Rectal smooth muscle tissue (tissue), 1 donor: ENCODE results near the gene ATP7B.

ENCODE experiments used
- H3K27ac ChIP-seq: one replicate; pipeline ENCODE4 v1.7.0; 2013; ENCODE audit warnings: low read depth, low read length, inconsistent platforms
- H3K27me3 ChIP-seq: one replicate; pipeline ENCODE4 v1.7.0; 2013; ENCODE audit warnings: low read length; ENCODE audit not compliant: control insufficient read depth, insufficient read depth
- H3K36me3 ChIP-seq: one replicate; pipeline ENCODE4 v1.7.0; 2013; ENCODE audit warnings: low read length; ENCODE audit not compliant: control insufficient read depth, insufficient read depth
- H3K4me1 ChIP-seq: one replicate; pipeline ENCODE4 v1.7.0; 2013; ENCODE audit warnings: low read length; ENCODE audit not compliant: control insufficient read depth, insufficient read depth
- H3K4me3 ChIP-seq: one replicate; pipeline ENCODE4 v1.7.0; 2013; ENCODE audit warnings: low read length
- H3K9ac ChIP-seq: one replicate; pipeline ENCODE4 v1.7.0; 2013; ENCODE audit warnings: low read length

Gene ATP7B

GRCh38 chr13:51907040-51907732 lies 104.1 kb downstream of the ATP7B start:
- Histone ChIP-seq H3K27me3 (no peaks in the 10 kb centered on the region), H3K27ac (no peak overlapping the region), H3K4me3 (no peak overlapping the region), H3K9ac (no peak overlapping the region), H3K4me1 (no peaks in the 10 kb centered on the region), H3K36me3 (no peaks in the 10 kb centered on the region)

DNA sequence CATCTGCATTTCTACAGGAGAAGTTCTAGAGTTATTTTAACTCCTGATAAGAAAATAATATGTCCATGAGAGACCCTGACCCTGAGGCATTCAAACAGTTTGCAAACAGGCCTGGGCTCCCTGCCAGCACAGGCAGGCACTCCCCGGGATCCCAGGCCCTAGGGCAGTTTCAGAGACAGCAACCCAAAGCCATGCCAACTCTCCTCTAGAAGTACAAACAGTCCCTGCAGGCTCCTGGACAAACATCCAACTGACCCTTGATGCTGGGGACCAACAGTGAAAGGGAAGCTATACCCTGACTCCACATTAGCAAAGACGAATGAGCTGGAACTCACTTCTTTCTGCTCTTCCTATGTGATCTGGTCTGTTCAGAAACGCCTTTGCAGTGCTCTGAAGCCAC lies 104.7 kb downstream of the ATP7B start:
- Histone ChIP-seq H3K4me3 (no peak overlapping the region), H3K4me1 (no peaks in the 10 kb centered on the region), H3K27me3 (no peaks in the 10 kb centered on the region), H3K36me3 (no peaks in the 10 kb centered on the region), H3K27ac (no peak overlapping the region), H3K9ac (no peak overlapping the region)

DNA sequence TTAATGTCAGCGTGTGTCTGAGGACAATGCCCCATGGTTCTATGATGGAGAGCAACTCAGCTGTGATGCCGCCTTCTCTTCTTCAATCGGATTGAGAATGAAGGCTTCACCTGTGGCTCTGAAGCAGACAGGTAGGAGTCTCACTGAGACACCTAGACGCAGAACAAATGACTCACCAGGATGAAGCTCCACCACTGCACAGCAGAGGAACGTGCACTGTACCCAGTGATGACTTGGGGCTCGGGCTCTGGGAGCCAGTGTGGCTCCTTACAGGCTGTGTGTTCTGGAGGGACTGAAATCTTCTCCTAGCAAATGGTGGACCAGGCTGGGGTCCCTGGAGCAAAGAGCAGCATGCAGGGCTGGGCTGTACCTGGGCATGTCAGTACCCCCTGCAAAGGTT lies 105.5 kb downstream of the ATP7B start:
- H3K36me3 ChIP-seq, result no peaks in the 10 kb centered on the region
- no peaks in the 10 kb centered on the region for H3K27me3 ChIP-seq
- no peak overlapping the region for H3K27ac ChIP-seq
- H3K4me3 ChIP-seq, result no peak overlapping the region
- H3K9ac ChIP-seq, result no peak overlapping the region
- H3K4me1 ChIP-seq, result no peaks in the 10 kb centered on the region

GRCh38 chr13:51902776-51903175 lies 108.5 kb downstream of the ATP7B start:
- H3K4me1 ChIP-seq, result no peaks in the 10 kb centered on the region
- no peak overlapping the region for H3K27ac ChIP-seq
- H3K9ac ChIP-seq, result no peak overlapping the region
- no peaks in the 10 kb centered on the region for H3K27me3 ChIP-seq
- H3K4me3 ChIP-seq, result no peak overlapping the region
- H3K36me3 ChIP-seq, result no peaks in the 10 kb centered on the region

DNA sequence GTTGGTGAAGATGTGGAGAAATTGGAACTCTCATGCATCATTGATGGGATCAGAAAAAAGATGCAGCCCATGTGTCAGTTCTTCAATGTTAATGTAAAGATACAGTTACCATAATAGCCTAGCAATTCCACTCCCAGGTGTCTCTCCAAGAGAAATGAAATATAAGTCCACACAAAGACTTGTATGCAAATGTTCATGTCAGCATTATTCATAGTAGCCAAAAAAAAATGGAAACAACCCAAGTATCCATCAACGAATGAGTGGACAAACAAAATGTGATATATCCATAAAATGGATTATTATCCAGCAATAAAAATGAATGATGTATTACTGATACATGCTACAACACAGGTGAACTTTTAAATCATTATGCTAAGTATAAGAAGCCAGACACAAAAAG lies 110.8 kb downstream of the ATP7B start:
- H3K27ac ChIP-seq, result no peak overlapping the region
- no peaks in the 10 kb centered on the region for H3K27me3 ChIP-seq
- H3K9ac ChIP-seq, result no peak overlapping the region
- no peaks in the 10 kb centered on the region for H3K4me1 ChIP-seq
- no peaks in the 10 kb centered on the region for H3K36me3 ChIP-seq
- H3K4me3 ChIP-seq, result no peak overlapping the region

DNA sequence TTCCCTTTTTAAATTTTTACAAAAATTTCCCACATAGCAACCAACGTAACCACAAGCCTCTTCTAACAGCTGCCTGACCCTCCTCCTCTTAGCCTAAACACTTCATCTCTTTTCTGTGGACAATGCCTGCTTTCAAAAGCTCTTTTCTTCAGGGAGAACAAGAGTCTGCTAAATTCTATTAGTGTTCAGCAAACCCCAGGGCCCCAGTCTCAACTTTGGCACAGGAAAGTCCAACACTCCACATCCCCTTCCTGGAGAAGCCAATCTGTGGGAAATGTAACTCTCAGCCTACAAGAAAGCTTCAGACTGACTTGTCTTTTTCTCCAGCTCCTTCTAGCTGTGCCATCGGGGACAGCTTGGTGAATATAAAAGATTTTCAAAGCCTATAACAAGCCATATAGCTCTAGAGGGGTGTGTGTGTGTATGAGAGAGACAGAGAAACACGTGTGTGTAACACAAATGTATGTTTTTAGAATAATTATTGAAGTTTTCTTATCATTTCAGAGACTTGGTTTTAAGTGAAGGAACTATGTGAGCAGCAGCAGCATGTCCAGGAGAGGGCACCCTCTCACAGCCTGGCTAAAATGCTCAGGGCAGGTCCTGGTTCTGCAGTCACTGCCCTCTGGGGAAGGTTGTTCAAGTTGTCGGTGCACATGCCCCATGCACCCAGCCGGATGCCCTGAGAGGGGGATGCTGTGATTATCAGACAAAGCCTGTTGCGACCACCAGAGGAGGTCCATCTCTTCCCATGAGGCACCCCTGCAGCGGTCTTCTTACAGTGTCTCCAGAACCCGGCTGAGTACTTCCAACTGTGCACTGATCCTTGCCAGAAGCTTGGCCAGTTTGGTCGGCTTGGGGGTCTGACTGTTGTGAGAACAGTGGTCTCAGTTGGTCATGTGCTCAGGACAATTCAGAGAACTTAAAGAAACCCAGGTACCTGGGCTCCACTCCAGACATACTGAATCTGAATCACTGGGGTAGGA lies 115.1 kb downstream of the ATP7B start:
- Histone ChIP-seq H3K36me3 (no peaks in the 10 kb centered on the region), H3K4me1 (no peaks in the 10 kb centered on the region), H3K4me3 (no peak overlapping the region), H3K27me3 (no peaks in the 10 kb centered on the region), H3K27ac (no peak overlapping the region), H3K9ac (no peak overlapping the region)

DNA sequence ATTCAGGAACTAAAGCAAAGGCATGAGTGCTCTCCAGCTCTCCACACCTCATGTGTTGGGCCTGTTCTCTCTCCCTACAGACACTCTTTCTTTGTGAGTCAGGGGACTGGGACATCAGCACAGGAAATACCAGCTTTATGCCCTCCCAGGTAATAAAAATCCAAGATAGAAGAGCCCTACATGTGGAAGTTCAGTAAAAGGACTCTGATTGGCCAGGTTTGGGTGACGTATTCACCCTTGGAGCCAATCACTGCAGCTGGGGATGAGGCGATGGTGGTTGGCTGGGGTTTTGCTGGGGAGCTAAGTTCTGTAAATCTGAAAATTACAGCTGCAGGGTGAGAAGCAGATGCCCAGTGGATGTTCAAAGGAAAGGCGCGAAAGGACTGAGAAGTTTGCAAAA lies 117.0 kb downstream of the ATP7B start:
- Histone ChIP-seq H3K9ac (no peak overlapping the region), H3K27ac (no peak overlapping the region), H3K27me3 (no peaks in the 10 kb centered on the region), H3K36me3 (no peaks in the 10 kb centered on the region), H3K4me3 (no peak overlapping the region), H3K4me1 (no peaks in the 10 kb centered on the region)

DNA sequence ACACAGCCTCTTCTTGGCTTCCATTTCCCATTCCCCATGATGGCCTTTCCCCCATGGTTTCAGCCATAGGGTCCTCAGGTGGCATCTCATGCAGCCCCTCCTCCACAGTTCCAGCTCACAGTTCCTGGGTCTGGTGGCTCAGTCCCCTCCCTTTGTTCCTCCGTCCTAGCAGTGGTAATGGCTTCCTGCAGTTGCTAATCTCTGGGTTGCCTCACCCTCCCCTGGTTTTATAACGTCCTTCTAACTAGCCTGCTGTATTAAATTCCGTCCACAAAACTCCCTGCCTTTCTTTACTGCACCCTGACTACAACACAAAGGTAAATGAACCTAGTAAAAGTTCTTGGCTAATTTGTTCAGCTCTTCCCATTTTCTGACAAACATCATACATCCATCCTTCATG lies 118.6 kb downstream of the ATP7B start:
- Histone ChIP-seq H3K4me3 (no peak overlapping the region), H3K9ac (no peak overlapping the region), H3K27ac (no peak overlapping the region), H3K27me3 (no peaks in the 10 kb centered on the region), H3K4me1 (no peaks in the 10 kb centered on the region), H3K36me3 (no peaks in the 10 kb centered on the region)

- H3K9ac ChIP-seq, result no peak overlapping the region
- H3K27me3 ChIP-seq, result no peaks in the 10 kb centered on the region
- no peak overlapping the region for H3K27ac ChIP-seq
- H3K36me3 ChIP-seq, result no peaks in the 10 kb centered on the region
- no peak overlapping the region for H3K4me3 ChIP-seq
- no peaks in the 10 kb centered on the region for H3K4me1 ChIP-seq
Observed at GRCh38 chr13:51887468-51887867, 123.8 kb downstream of the ATP7B start.

DNA sequence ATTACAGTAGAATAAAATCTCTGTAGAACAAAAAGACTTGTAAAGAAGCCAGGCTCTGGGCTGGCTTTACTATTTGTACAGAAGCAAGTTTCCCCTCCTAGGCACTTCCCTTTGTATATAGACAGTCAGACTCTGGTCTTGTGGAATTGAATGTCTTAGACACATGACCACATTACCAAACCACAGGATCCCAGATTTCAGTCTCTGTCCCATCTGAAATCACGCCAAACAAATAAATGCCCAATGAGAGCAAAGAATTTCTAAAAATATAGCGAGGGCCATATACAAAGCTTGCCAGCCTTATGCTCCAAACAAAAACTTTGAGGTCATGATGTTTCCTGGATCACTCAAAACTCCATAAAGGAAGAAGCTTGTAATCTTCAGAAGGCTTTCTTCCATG lies 125.6 kb downstream of the ATP7B start:
- Histone ChIP-seq H3K4me3 (no peak overlapping the region), H3K27ac (no peak overlapping the region), H3K36me3 (no peaks in the 10 kb centered on the region), H3K9ac (no peak overlapping the region), H3K27me3 (no peaks in the 10 kb centered on the region), H3K4me1 (no peaks in the 10 kb centered on the region)

GRCh38 chr13:51883226-51883600 lies 128.0 kb downstream of the ATP7B start:
- H3K36me3 ChIP-seq, result no peaks in the 10 kb centered on the region
- no peak overlapping the region for H3K27ac ChIP-seq
- H3K9ac ChIP-seq, result no peak overlapping the region
- H3K4me1 ChIP-seq, result no peaks in the 10 kb centered on the region
- H3K27me3 ChIP-seq, result no peaks in the 10 kb centered on the region
- no peak overlapping the region for H3K4me3 ChIP-seq
